K562 (cell line): Measurements from ENCODE around the gene ZNF598. TPM values are rescaled to one million over a fixed set of nuclear protein-coding genes. Genes with fewer than 3 reads are reported as not detected.

Source experiments
- ATAC-seq: fragments of 200-7000 bp; cut with Tn5 transposase; 3 replicates; pipeline ENCODE4 v1.9.1; 2020; ENCODE audit warnings: moderate library complexity
- BruUV-seq: library from RNA; stranded (reverse); fragments of 400-500 nt; replicated peaks from 2 replicates; lab custom pipeline; 2021; lab: Mats Ljungman, UMichigan
- CTCF ChIA-PET: fragments of 300-600 bp; formaldehyde crosslinking; extraction: SDS; loops from one replicate; lab custom pipeline; 2021; ENCODE audit warnings: low intra/inter-chr PET ratio; lab: Yijun Ruan, JAX
- POLR2A ChIA-PET: fragments of 300-600, 350-650 bp; sonication (Branson Sonifier 250); formaldehyde crosslinking; extraction: SDS; loops from one replicate; lab custom pipeline; 2021; ENCODE audit warnings: antibody characterized with exemption, inconsistent platforms; lab: Yijun Ruan, JAX
- DNase-seq, 4 experiments: peaks; one replicate each; pipeline versions ENCODE4 v3.0.0 to v3.0.0-alpha.2; 2011 to 2018; ENCODE audit warnings: low spot score in 3 of 4, mixed read lengths in 3 of 4; ENCODE audit errors: extremely low read depth in 1 of 4
- FAIRE-seq: peaks from 2 replicates; lab custom pipeline; 2011; peaks lifted over from hg19 to GRCh38; lab: Jason Lieb, UNC
- H2AFZ ChIP-seq: 2 replicates; pipeline ENCODE4 v1.6.0; 2011; ENCODE audit warnings: low read depth, low read length, control low read depth, inconsistent platforms
- H3K27ac ChIP-seq: fragments of 200-600 bp; 3 replicates; pipeline ENCODE4 v1.8.0; 2011; ENCODE audit warnings: low read depth, mild to moderate bottlenecking, control low read depth, inconsistent platforms, low read length, moderate library complexity, mixed read lengths; ENCODE audit errors: extremely low read depth
- H3K27me3 ChIP-seq, 2 experiments: fragments of 300-600 bp in 1 of 2; 2 replicates in 1 of 2; 3 replicates in 1 of 2; pipeline versions ENCODE4 v1.6.0 to v1.8.0; 2011; ENCODE audit warnings: inconsistent platforms in 2 of 2, low read length in 2 of 2, mild to moderate bottlenecking in 1 of 2, mixed read lengths in 1 of 2, moderate library complexity in 1 of 2; ENCODE audit not compliant: control insufficient read depth in 2 of 2, insufficient read depth in 2 of 2
- H3K36me3 ChIP-seq: fragments of 300-600 bp; 3 replicates; pipeline ENCODE4 v1.8.0; 2011; ENCODE audit warnings: mild to moderate bottlenecking, low read length, inconsistent platforms; ENCODE audit not compliant: control insufficient read depth, insufficient read depth
- H3K4me1 ChIP-seq, 2 experiments: fragments of 200-600 bp in 1 of 2; replicated peaks in 1 of 2; 2 replicates in 1 of 2; 3 replicates in 1 of 2; pipeline versions ENCODE4 v1.5.1 to v1.8.0; 2011; ENCODE audit warnings: inconsistent platforms in 2 of 2, low read length in 2 of 2, mild to moderate bottlenecking in 1 of 2, mixed read lengths in 1 of 2, moderate library complexity in 1 of 2; ENCODE audit not compliant: control insufficient read depth in 2 of 2, insufficient read depth in 2 of 2
- H3K4me2 ChIP-seq: 2 replicates; pipeline ENCODE4 v1.6.1; 2011; ENCODE audit warnings: low read length, control low read depth, inconsistent platforms, mixed read lengths; ENCODE audit not compliant: insufficient read depth
- H3K4me3 ChIP-seq: fragments of 200-600 bp; sonication (generic), shearing (Covaris generic); 2 replicates; pipeline ENCODE4 v1.5.1; 2016; ENCODE audit warnings: control low read depth, inconsistent platforms
- H3K79me2 ChIP-seq: fragments of 200-600 bp; 3 replicates; pipeline ENCODE4 v1.8.0; 2011; ENCODE audit warnings: low read length, inconsistent platforms; ENCODE audit not compliant: control insufficient read depth, insufficient read depth
- H3K9ac ChIP-seq, 2 experiments: 2 replicates each; pipeline versions ENCODE4 v1.6.0 to v1.6.1; 2011; ENCODE audit warnings: low read depth in 2 of 2, low read length in 2 of 2, control low read depth in 1 of 2, inconsistent platforms in 1 of 2, mild to moderate bottlenecking in 1 of 2, mixed read lengths in 1 of 2; ENCODE audit not compliant: insufficient read depth in 1 of 2
- H3K9me1 ChIP-seq: one replicate; pipeline ENCODE4 v1.6.0; 2011; ENCODE audit warnings: inconsistent platforms, mild to moderate bottlenecking, low read length, moderate library complexity; ENCODE audit not compliant: control insufficient read depth, insufficient read depth
- H3K9me3 ChIP-seq: replicated peaks from 2 replicates; pipeline ENCODE4 v1.5.1; 2011; ENCODE audit warnings: low read depth, low read length, inconsistent platforms; ENCODE audit not compliant: control insufficient read depth, insufficient read depth
- H4K20me1 ChIP-seq: replicated peaks from 2 replicates; pipeline ENCODE4 v1.6.1; 2011; ENCODE audit warnings: low read length, inconsistent platforms, mixed read lengths; ENCODE audit not compliant: control insufficient read depth, insufficient read depth
- CUX1 ChIP-seq: fragments of 200-800 bp; sonication (Bioruptor generic); IDR thresholded peaks from 2 replicates; pipeline ENCODE4 v1.6.1; 2016; ENCODE audit warnings: missing genetic modification characterization, missing compliant biosample characterization
- FIP1L1 ChIP-seq: fragments of 200-400 bp; formaldehyde crosslinking; IDR thresholded peaks from 2 replicates; pipeline ENCODE4 v1.6.1; 2018; ENCODE audit warnings: mild to moderate bottlenecking, low read depth, low read length; ENCODE audit not compliant: poor library complexity, severe bottlenecking
- POLR2G ChIP-seq: fragments of 200-400 bp; formaldehyde crosslinking; IDR thresholded peaks from 2 replicates; pipeline ENCODE4 v1.6.1; 2017; ENCODE audit warnings: low read depth, mild to moderate bottlenecking, antibody characterized with exemption, low read length, moderate library complexity
- PRMT5 ChIP-seq: sonication (generic); formaldehyde crosslinking; IDR thresholded peaks from 2 replicates; pipeline ENCODE4 v1.5.0; 2020; ENCODE audit warnings: missing genetic modification reagents
- RBFOX2 ChIP-seq: fragments of 200-400 bp; formaldehyde crosslinking; IDR thresholded peaks from 2 replicates; pipeline ENCODE4 v1.6.1; 2017; ENCODE audit warnings: low read depth, mild to moderate bottlenecking, low read length, moderate library complexity
- SP2 ChIP-seq: IDR thresholded peaks from 2 replicates; pipeline ENCODE4 v1.6.1; 2011; ENCODE audit warnings: mild to moderate bottlenecking, low read depth, low read length, moderate library complexity; ENCODE audit not compliant: poor library complexity, severe bottlenecking; ENCODE audit errors: extremely low read depth
- ZNF583 ChIP-seq: fragments of 250-450 bp; sonication (Bioruptor Pico); IDR thresholded peaks from 2 replicates; pipeline ENCODE4 v1.4.0; 2020
- WGBS: fragments of 100-300 bp; shearing (Covaris generic); methylation state at CpG from one replicate; pipeline ENCODE4 v1.1.6; 2016; ENCODE audit warnings: low coverage, mixed read lengths; ENCODE audit not compliant: insufficient coverage; ENCODE audit errors: missing lambda C conversion rate; 5-methylcytosine and 5-hydroxymethylcytosine counted together
- in situ Hi-C: fragments of 300-500 bp; cut with MboI; formaldehyde crosslinking; loops from 4 replicates; pipeline ENCODE4 v1.15.0; 2018; ENCODE audit warnings: inconsistent platforms, mixed read lengths
- intact Hi-C: fragments of 100-400 bp; cut with micrococcal nuclease; formaldehyde crosslinking; loops from 2 replicates; pipeline ENCODE4 v1.14.2; 2022
- polyA plus RNA-seq, 8 experiments: library from polyadenylated mRNA; depleted of rRNA in 4 of 8; stranded (reverse) in 5 of 8; unstranded in 3 of 8; fragments of >200 nt; fragmentation: Nextera tagmentation in 2 of 8; fragmentation: Illumina TruSeq in 1 of 8; extraction: Ambion mirVana in 2 of 8; extraction: Trizol in 1 of 8; gene quantifications; 2 replicates each; pipeline versions ENCODE4 v1.2.1 to v1.2.3, GENCODE V29; 2011 to 2014; ENCODE audit warnings: inconsistent platforms in 1 of 8, missing spikeins in 1 of 8
- total RNA-seq, 7 experiments: library from RNA; depleted of rRNA in 6 of 7; stranded (reverse); fragments of >200 nt in 6 of 7; fragmentation: Illumina TruSeq in 2 of 7; extraction: Trizol in 2 of 7; gene quantifications; 2 replicates each; pipeline versions ENCODE4 v1.2.1 to v1.2.3, GENCODE V29; 2011 to 2021; ENCODE audit warnings: low replicate concordance in 1 of 7

The ZNF598 gene
- total and polyA plus RNA-seq, 9 of the 15 experiments (the other 6 are each of a cell fraction or from before 2014, with no cell fraction given), result 0.11 to 115 (median 29.6) TPM

- 96% methylated on average over 30 of the region's 47 CpGs for WGBS
- H3K27ac ChIP-seq, result no peak overlapping the region
- ChIA-PET CTCF (no interaction called here), POLR2A (interaction anchor here (0.6 to 3.0 kb wide), 4 partner anchors 17 to 250 kb away, joined by 3 to 12 read pairs (median 7); partner anchors contain the start of gene TRAF7)
- peaks cover 32% of the 10 kb centered on the region for H4K20me1 ChIP-seq
- BruUV-seq, result no TSS peak
- H3K9me3 ChIP-seq, result no peaks in the 10 kb centered on the region
- TF ChIP-seq PRMT5 (no peak), CUX1 (CRISPR knock-in tag) (no peak), SP2 (no peak), FIP1L1 (peak; percentile 38), ZNF583 (no peak), RBFOX2 (peak; percentile 33), POLR2G (peak; percentile 71)
- intact Hi-C loops (no loop called here), in situ Hi-C loops (no loop called here)
- H3K27me3 ChIP-seq, result no peaks in the 10 kb centered on the region
- H3K9me1 ChIP-seq, result peaks cover 13% of the 10 kb centered on the region
- peak overlapping the region in 1 of 2 experiments; percentile 50; a peak in 2 of 4 replicates for H3K9ac ChIP-seq
- no peak overlapping the region for H3K4me2 ChIP-seq
- peaks cover 11 to 86% of the 10 kb centered on the region in 2 experiments for H3K4me1 ChIP-seq
- DNase-seq (no peak), ATAC-seq (no peak), FAIRE-seq (no peak)
- peaks cover 54% of the 10 kb centered on the region for H3K79me2 ChIP-seq
- no peak overlapping the region for H3K4me3 ChIP-seq
- H3K36me3 ChIP-seq, result peaks cover 95% of the 10 kb centered on the region; the same call in 2 of the 3 replicates
- no peak overlapping the region for H2AFZ ChIP-seq
These were observed 7.0 kb downstream of the ZNF598 start for GRCh38 chr16:2002406-2003230.
